ENCODE data around the gene MRFAP1L1. TPM values are rescaled to one million over a fixed set of nuclear protein-coding genes. Genes with fewer than 3 reads are reported as not detected.

Gene MRFAP1L1
- total and polyA plus RNA-seq, 2 donors (not counting 3 experiments of a cell fraction or from before 2014, with no cell fraction given): 28.7 to 42.0 TPM

- no peak overlapping the region for H3K9ac ChIP-seq (replicated peaks; ENCODE audit: extremely low read depth, insufficient read depth, low read length)
- CTCF ChIA-PET: interaction anchor here (1.2 kb wide), 1 partner anchor 8 kb away, joined by 6 read pairs; no protein-coding TSS in a partner anchor
- POLR2A ChIA-PET: interaction anchor here (0.6 kb wide), 1 partner anchor 15 kb away, joined by 3 read pairs; no protein-coding TSS in a partner anchor
- H3K9me3 ChIP-seq (replicated peaks; ENCODE audit: control insufficient read depth, insufficient read depth, low read length): no peaks in the 10 kb centered on the region
- dilution Hi-C loops (cut with MboI; ENCODE audit: extremely low pct_ligation_motif_present, low sequenced_read_pairs) (no loop called here), intact Hi-C loops (cut with micrococcal nuclease) (no loop called here)
- H2AFZ ChIP-seq (ENCODE audit: low read depth, low read length): no peak overlapping the region
- H3K4me2 ChIP-seq (ENCODE audit: insufficient read depth, low read length): no peak overlapping the region
- H3K4me3 ChIP-seq (replicated peaks in 1 of 3; ENCODE audit: insufficient read depth in 1 of 3, low read depth in 1 of 3, low read length in 3 of 3): no peak overlapping the region
- BruUV-seq (replicated peaks): no TSS peak
- H3K27me3 ChIP-seq (ENCODE audit: control insufficient read depth in 2 of 2, insufficient read depth in 2 of 2, low read length in 2 of 2): no peaks in the 10 kb centered on the region
- no peak overlapping the region for H3K27ac ChIP-seq (ENCODE audit: insufficient read depth, low read depth, low read length)
- H3K79me2 ChIP-seq (ENCODE audit: control insufficient read depth, insufficient read depth, low read length): no peaks in the 10 kb centered on the region
- DNase-seq (ENCODE audit: low read depth, low spot score) (no peak), FAIRE-seq (no peak)
- no peaks in the 10 kb centered on the region for H3K4me1 ChIP-seq (ENCODE audit: control insufficient read depth, extremely low read depth, insufficient read depth, low read length)
- no peaks in the 10 kb centered on the region for H3K36me3 ChIP-seq (ENCODE audit: control insufficient read depth in 2 of 2, extremely low read depth in 1 of 2, insufficient read depth in 2 of 2, low read length in 2 of 2)
- H3K9me1 ChIP-seq (replicated peaks; ENCODE audit: control insufficient read depth, extremely low read depth, insufficient read depth, low read length): no peaks in the 10 kb centered on the region
- TF ChIP-seq CTCF (IDR thresholded peaks at IDR 0.05; ENCODE audit: extremely low read depth in 1 of 2, insufficient read depth in 1 of 2, low read depth in 1 of 2, low read length in 2 of 2) (no peak), POLR2AphosphoS5 (IDR thresholded peaks at IDR 0.05; ENCODE audit: insufficient read depth, low read depth, low read length) (no peak), FOS (IDR thresholded peaks at IDR 0.05; ENCODE audit: borderline replicate concordance, insufficient read depth, low read length) (no peak), POLR2A (IDR thresholded peaks at IDR 0.05; ENCODE audit: low read depth, low read length) (no peak), GATA2 (IDR thresholded peaks at IDR 0.05; ENCODE audit: insufficient read depth, insufficient read length, low read depth, low read length) (no peak), MYC (IDR thresholded peaks at IDR 0.05; ENCODE audit: low read depth, low read length) (no peak), JUN (IDR thresholded peaks at IDR 0.05; ENCODE audit: borderline replicate concordance, insufficient read depth, insufficient read length, low read depth) (no peak), EZH2 (IDR thresholded peaks at IDR 0.05; ENCODE audit: borderline replicate concordance, low read depth, low read length, severe bottlenecking) (no peak), MAX (IDR thresholded peaks at IDR 0.05; ENCODE audit: insufficient read depth, insufficient read length) (no peak)
- H4K20me1 ChIP-seq (replicated peaks; ENCODE audit: control insufficient read depth, extremely low read depth, insufficient read depth, low read length): no peaks in the 10 kb centered on the region
Observed at GRCh38 chr4:6682862-6683590, 26.6 kb downstream of the MRFAP1L1 start.

Data from endothelial cell of umbilical vein (primary cell).